WTC11 (cell line): ENCODE measurements around the gene HSBP1L1.

ENCODE experiments used
- ATF1 ChIP-seq: sonication (generic); formaldehyde crosslinking; IDR thresholded peaks from 2 replicates; pipeline ENCODE4 v1.8.1; 2023; ENCODE audit warnings: mild to moderate bottlenecking, moderate library complexity, missing genetic modification reagents
- CTCF ChIP-seq: fragments of 200-600 bp; IDR thresholded peaks from 2 replicates; pipeline ENCODE4 v1.8.0; 2022; ENCODE audit warnings: antibody characterized with exemption
- E2F5 ChIP-seq: sonication (generic); formaldehyde crosslinking; IDR thresholded peaks from 2 replicates; pipeline ENCODE4 v1.8.1; 2022; ENCODE audit warnings: mild to moderate bottlenecking, moderate library complexity, missing genetic modification reagents
- FOXP4 ChIP-seq: sonication (generic); formaldehyde crosslinking; IDR thresholded peaks from 2 replicates; pipeline ENCODE4 v1.8.0; 2022; ENCODE audit warnings: mild to moderate bottlenecking, missing genetic modification reagents
- ZNF232 ChIP-seq: sonication (generic); formaldehyde crosslinking; IDR thresholded peaks from 2 replicates; pipeline ENCODE4 v1.8.0; 2022; ENCODE audit warnings: mild to moderate bottlenecking, missing genetic modification reagents

- TF ChIP-seq CTCF (no peak), ATF1 (no peak), E2F5 (CRISPR knock-in tag) (no peak), ZNF232 (CRISPR knock-in tag) (no peak), FOXP4 (CRISPR knock-in tag) (no peak)
Observed at GRCh38 chr18:80006724-80007123, 42.3 kb downstream of the HSBP1L1 start.
